IMR-90 (cell line): ENCODE data around the gene NCBP2L.

Experiments
- CTCF ChIP-seq: conservative IDR thresholded peaks from 2 replicates; pipeline ENCODE4 v1.5.1; 2012; ENCODE audit warnings: mild to moderate bottlenecking, low read depth, low read length, improper control_type of control experiment
- ELK1 ChIP-seq: fragments of 150-350 bp; IDR thresholded peaks from 2 replicates; pipeline ENCODE4 v1.6.1; 2016; ENCODE audit warnings: low read depth, mild to moderate bottlenecking, low read length, moderate library complexity, borderline replicate concordance
- POLR2A ChIP-seq: IDR thresholded peaks from 2 replicates; pipeline ENCODE4 v1.6.1; 2012; ENCODE audit warnings: mild to moderate bottlenecking, low read depth, low read length
- RCOR1 ChIP-seq: IDR thresholded peaks from 2 replicates; pipeline ENCODE4 v1.6.1; 2012; ENCODE audit warnings: mild to moderate bottlenecking, low read length, improper control_type of control experiment; ENCODE audit not compliant: insufficient replicate concordance
- RFX5 ChIP-seq: IDR thresholded peaks from 2 replicates; pipeline ENCODE4 v1.8.0; 2012; ENCODE audit warnings: low read depth, mild to moderate bottlenecking, low read length, moderate library complexity
- USF2 ChIP-seq: fragments of 150-350 bp; IDR thresholded peaks from 2 replicates; pipeline ENCODE4 v1.6.1; 2017; ENCODE audit warnings: mild to moderate bottlenecking, antibody characterized with exemption, low read length, low read depth

GRCh38 chrX:107842715-107843400 lies 65.3 kb downstream of the NCBP2L start:
- TF ChIP-seq CTCF: no peak
- no peak for TF ChIP-seq POLR2A
- TF ChIP-seq ELK1: no peak
- no peak for TF ChIP-seq USF2
- TF ChIP-seq RCOR1: no peak
- TF ChIP-seq RFX5: no peak
